K562 (cell line): ENCODE measurements around the gene KRTAP5-1. TPM values are rescaled to one million over a fixed set of nuclear protein-coding genes. Genes with fewer than 3 reads are reported as not detected.

ENCODE experiments used
- ATAC-seq: fragments of 200-7000 bp; cut with Tn5 transposase; 3 replicates; pipeline ENCODE4 v1.9.1; 2020; ENCODE audit warnings: moderate library complexity
- BruUV-seq: library from RNA; stranded (reverse); fragments of 400-500 nt; replicated peaks from 2 replicates; lab custom pipeline; 2021; lab: Mats Ljungman, UMichigan
- CTCF ChIA-PET: fragments of 300-600 bp; formaldehyde crosslinking; extraction: SDS; loops from one replicate; lab custom pipeline; 2021; ENCODE audit warnings: low intra/inter-chr PET ratio; lab: Yijun Ruan, JAX
- POLR2A ChIA-PET: fragments of 300-600, 350-650 bp; sonication (Branson Sonifier 250); formaldehyde crosslinking; extraction: SDS; loops from one replicate; lab custom pipeline; 2021; ENCODE audit warnings: antibody characterized with exemption, inconsistent platforms; lab: Yijun Ruan, JAX
- DNase-seq, 4 experiments: peaks; one replicate each; pipeline versions ENCODE4 v3.0.0 to v3.0.0-alpha.2; 2011 to 2018; ENCODE audit warnings: low spot score in 3 of 4, mixed read lengths in 3 of 4; ENCODE audit errors: extremely low read depth in 1 of 4
- FAIRE-seq: peaks from 2 replicates; lab custom pipeline; 2011; peaks lifted over from hg19 to GRCh38; lab: Jason Lieb, UNC
- H2AFZ ChIP-seq: 2 replicates; pipeline ENCODE4 v1.6.0; 2011; ENCODE audit warnings: low read depth, low read length, control low read depth, inconsistent platforms
- H3K27ac ChIP-seq: fragments of 200-600 bp; 3 replicates; pipeline ENCODE4 v1.8.0; 2011; ENCODE audit warnings: low read depth, mild to moderate bottlenecking, control low read depth, inconsistent platforms, low read length, moderate library complexity, mixed read lengths; ENCODE audit errors: extremely low read depth
- H3K27me3 ChIP-seq, 2 experiments: fragments of 300-600 bp in 1 of 2; 2 replicates in 1 of 2; 3 replicates in 1 of 2; pipeline versions ENCODE4 v1.6.0 to v1.8.0; 2011; ENCODE audit warnings: inconsistent platforms in 2 of 2, low read length in 2 of 2, mild to moderate bottlenecking in 1 of 2, mixed read lengths in 1 of 2, moderate library complexity in 1 of 2; ENCODE audit not compliant: control insufficient read depth in 2 of 2, insufficient read depth in 2 of 2
- H3K36me3 ChIP-seq: fragments of 300-600 bp; 3 replicates; pipeline ENCODE4 v1.8.0; 2011; ENCODE audit warnings: mild to moderate bottlenecking, low read length, inconsistent platforms; ENCODE audit not compliant: control insufficient read depth, insufficient read depth
- H3K4me1 ChIP-seq, 2 experiments: fragments of 200-600 bp in 1 of 2; replicated peaks in 1 of 2; 2 replicates in 1 of 2; 3 replicates in 1 of 2; pipeline versions ENCODE4 v1.5.1 to v1.8.0; 2011; ENCODE audit warnings: inconsistent platforms in 2 of 2, low read length in 2 of 2, mild to moderate bottlenecking in 1 of 2, mixed read lengths in 1 of 2, moderate library complexity in 1 of 2; ENCODE audit not compliant: control insufficient read depth in 2 of 2, insufficient read depth in 2 of 2
- H3K4me2 ChIP-seq: 2 replicates; pipeline ENCODE4 v1.6.1; 2011; ENCODE audit warnings: low read length, control low read depth, inconsistent platforms, mixed read lengths; ENCODE audit not compliant: insufficient read depth
- H3K4me3 ChIP-seq: fragments of 200-600 bp; sonication (generic), shearing (Covaris generic); 2 replicates; pipeline ENCODE4 v1.5.1; 2016; ENCODE audit warnings: control low read depth, inconsistent platforms
- H3K79me2 ChIP-seq: fragments of 200-600 bp; 3 replicates; pipeline ENCODE4 v1.8.0; 2011; ENCODE audit warnings: low read length, inconsistent platforms; ENCODE audit not compliant: control insufficient read depth, insufficient read depth
- H3K9ac ChIP-seq, 2 experiments: 2 replicates each; pipeline versions ENCODE4 v1.6.0 to v1.6.1; 2011; ENCODE audit warnings: low read depth in 2 of 2, low read length in 2 of 2, control low read depth in 1 of 2, inconsistent platforms in 1 of 2, mild to moderate bottlenecking in 1 of 2, mixed read lengths in 1 of 2; ENCODE audit not compliant: insufficient read depth in 1 of 2
- H3K9me1 ChIP-seq: one replicate; pipeline ENCODE4 v1.6.0; 2011; ENCODE audit warnings: inconsistent platforms, mild to moderate bottlenecking, low read length, moderate library complexity; ENCODE audit not compliant: control insufficient read depth, insufficient read depth
- H3K9me3 ChIP-seq: replicated peaks from 2 replicates; pipeline ENCODE4 v1.5.1; 2011; ENCODE audit warnings: low read depth, low read length, inconsistent platforms; ENCODE audit not compliant: control insufficient read depth, insufficient read depth
- H4K20me1 ChIP-seq: replicated peaks from 2 replicates; pipeline ENCODE4 v1.6.1; 2011; ENCODE audit warnings: low read length, inconsistent platforms, mixed read lengths; ENCODE audit not compliant: control insufficient read depth, insufficient read depth
- FOXJ3 ChIP-seq: sonication (generic); formaldehyde crosslinking; IDR thresholded peaks from 2 replicates; pipeline ENCODE4 v1.4.0; 2020; ENCODE audit warnings: mild to moderate bottlenecking, missing genetic modification reagents
- JUND ChIP-seq, 2 experiments: IDR thresholded peaks; 2 replicates in 1 of 2; 3 replicates in 1 of 2; pipeline ENCODE4 v1.6.1; 2011; ENCODE audit warnings: borderline replicate concordance in 2 of 2, low read depth in 2 of 2, low read length in 2 of 2, improper control_type of control experiment in 1 of 2, missing biosample characterization in 1 of 2, missing genetic modification characterization in 1 of 2, missing genetic modification reagents in 1 of 2
- LCOR ChIP-seq: sonication (generic); formaldehyde crosslinking; IDR thresholded peaks from 2 replicates; pipeline ENCODE4 v1.8.0; 2022; ENCODE audit warnings: mild to moderate bottlenecking, missing genetic modification reagents
- MXI1 ChIP-seq: IDR thresholded peaks from 2 replicates; pipeline ENCODE4 v1.6.1; 2011; ENCODE audit warnings: low read depth, mild to moderate bottlenecking, improper control_type of control experiment, low read length
- NUFIP1 ChIP-seq: fragments of 450-650 bp; IDR thresholded peaks from 2 replicates; pipeline ENCODE4 v1.6.1; 2018; ENCODE audit not compliant: partially characterized antibody
- SAP30 ChIP-seq: fragments of 200-600 bp; sonication (generic); IDR thresholded peaks from 2 replicates; pipeline ENCODE4 v1.6.1; 2012; ENCODE audit warnings: borderline replicate concordance, low read depth, mild to moderate bottlenecking, moderate library complexity, low read length, control low read depth, inconsistent platforms; ENCODE audit not compliant: insufficient read depth, poor library complexity, severe bottlenecking
- ZMIZ1 ChIP-seq, 2 experiments: fragments of 150-350 bp in 1 of 2; IDR thresholded peaks; 2 replicates each; pipeline ENCODE4 v1.6.1; 2012 to 2016; ENCODE audit warnings: low read depth in 2 of 2, low read length in 2 of 2, mild to moderate bottlenecking in 1 of 2, moderate library complexity in 1 of 2
- ZNF133 ChIP-seq: fragments of 250-450 bp; sonication (Bioruptor Pico); IDR thresholded peaks from 2 replicates; pipeline ENCODE4 v1.4.0; 2020; ENCODE audit warnings: mild to moderate bottlenecking
- ZNF212 ChIP-seq: fragments of 450-650 bp; formaldehyde crosslinking; IDR thresholded peaks from 2 replicates; pipeline ENCODE4 v1.4.0; 2020; ENCODE audit warnings: mild to moderate bottlenecking
- ZNF707 ChIP-seq: fragments of 250-450 bp; sonication (Bioruptor Pico); conservative IDR thresholded peaks from 2 replicates; pipeline ENCODE4 v1.8.0; 2022; ENCODE audit warnings: inconsistent platforms, mild to moderate bottlenecking, moderate library complexity
- ZNF76 ChIP-seq: fragments of 250-450 bp; sonication (Bioruptor Pico); IDR thresholded peaks from 2 replicates; pipeline ENCODE4 v1.4.0; 2020; ENCODE audit warnings: mild to moderate bottlenecking, moderate library complexity, borderline replicate concordance
- WGBS: fragments of 100-300 bp; shearing (Covaris generic); methylation state at CpG from one replicate; pipeline ENCODE4 v1.1.6; 2016; ENCODE audit warnings: low coverage, mixed read lengths; ENCODE audit not compliant: insufficient coverage; ENCODE audit errors: missing lambda C conversion rate; 5-methylcytosine and 5-hydroxymethylcytosine counted together
- in situ Hi-C: fragments of 300-500 bp; cut with MboI; formaldehyde crosslinking; loops from 4 replicates; pipeline ENCODE4 v1.15.0; 2018; ENCODE audit warnings: inconsistent platforms, mixed read lengths
- intact Hi-C: fragments of 100-400 bp; cut with micrococcal nuclease; formaldehyde crosslinking; loops from 2 replicates; pipeline ENCODE4 v1.14.2; 2022
- polyA plus RNA-seq, 8 experiments: library from polyadenylated mRNA; depleted of rRNA in 4 of 8; stranded (reverse) in 5 of 8; unstranded in 3 of 8; fragments of >200 nt; fragmentation: Nextera tagmentation in 2 of 8; fragmentation: Illumina TruSeq in 1 of 8; extraction: Ambion mirVana in 2 of 8; extraction: Trizol in 1 of 8; gene quantifications; 2 replicates each; pipeline versions ENCODE4 v1.2.1 to v1.2.3, GENCODE V29; 2011 to 2014; ENCODE audit warnings: inconsistent platforms in 1 of 8, missing spikeins in 1 of 8
- total RNA-seq, 7 experiments: library from RNA; depleted of rRNA in 6 of 7; stranded (reverse); fragments of >200 nt in 6 of 7; fragmentation: Illumina TruSeq in 2 of 7; extraction: Trizol in 2 of 7; gene quantifications; 2 replicates each; pipeline versions ENCODE4 v1.2.1 to v1.2.3, GENCODE V29; 2011 to 2021; ENCODE audit warnings: low replicate concordance in 1 of 7

Gene KRTAP5-1
- total and polyA plus RNA-seq, 9 of the 15 experiments (the other 6 are each of a cell fraction or from before 2014, with no cell fraction given) = not detected

DNA sequence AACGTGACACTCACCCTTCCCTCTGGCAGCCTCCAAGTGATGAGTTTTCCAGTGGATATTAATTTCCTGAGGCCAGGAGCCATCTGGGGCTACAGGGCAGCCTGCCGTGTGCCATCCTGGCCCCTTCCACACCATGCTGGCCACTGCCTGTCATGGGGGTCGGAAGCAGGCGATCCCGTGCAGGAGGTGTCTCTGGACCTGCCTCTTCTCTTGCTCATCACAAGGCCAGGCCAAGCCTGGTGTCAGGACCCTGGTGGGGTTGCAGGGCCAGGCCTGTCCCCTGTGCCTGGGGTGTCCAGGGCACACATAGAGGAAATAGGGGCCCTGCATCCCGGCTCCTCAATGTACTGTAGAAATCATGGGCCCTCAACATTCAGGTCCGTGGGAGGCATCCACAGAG is 19.6 kb upstream of the KRTAP5-1 start:
- intact Hi-C loops (no loop called here), in situ Hi-C loops (no loop called here)
- H3K4me2 ChIP-seq = no peak overlapping the region
- H3K4me1 ChIP-seq = no peaks in the 10 kb centered on the region
- H3K9ac ChIP-seq = no peak overlapping the region; a peak in 1 of 4 replicates
- H2AFZ ChIP-seq = no peak overlapping the region
- no peak for TF ChIP-seq ZMIZ1 (IDR thresholded peaks at IDR 0.05; ENCODE audit: low read depth in 2 of 2, low read length in 2 of 2)
- TF ChIP-seq ZNF76 (CRISPR knock-in tag) = no peak
- no peak for TF ChIP-seq JUND (IDR thresholded peaks at IDR 0.05; ENCODE audit: borderline replicate concordance, low read depth, low read length)
- TF ChIP-seq JUND (tag; IDR thresholded peaks at IDR 0.05; ENCODE audit: borderline replicate concordance, low read depth, low read length) = no peak
- no peak for TF ChIP-seq ZNF212 (CRISPR knock-in tag)
- no peak for TF ChIP-seq SAP30
- no peak for TF ChIP-seq ZNF707 (CRISPR knock-in tag)
- TF ChIP-seq ZNF133 (CRISPR knock-in tag) = no peak
- no peak for TF ChIP-seq LCOR
- TF ChIP-seq NUFIP1 = no peak
- no peak for TF ChIP-seq FOXJ3 (CRISPR knock-in tag)
- no peak for TF ChIP-seq MXI1
- FAIRE-seq (no peak), ATAC-seq (no peak), DNase-seq (no peak)
- ChIA-PET POLR2A (interaction anchor here (0.6 kb wide), 1 partner anchor 25 kb away, joined by 3 read pairs; no protein-coding TSS in a partner anchor), CTCF (no interaction called here)
- peaks cover 9 to 44% of the 10 kb centered on the region in 2 experiments for H3K27me3 ChIP-seq
- H3K36me3 ChIP-seq = no peaks in the 10 kb centered on the region
- no peak overlapping the region for H3K27ac ChIP-seq
- no peaks in the 10 kb centered on the region for H3K9me1 ChIP-seq
- no peaks in the 10 kb centered on the region for H3K9me3 ChIP-seq
- H3K4me3 ChIP-seq = no peak overlapping the region
- H4K20me1 ChIP-seq = no peaks in the 10 kb centered on the region
- WGBS = 0% methylated on average over 6 of the region's 7 CpGs
- no TSS peak for BruUV-seq
- H3K79me2 ChIP-seq = no peaks in the 10 kb centered on the region
